Smooth muscle cell of the brain vasculature (primary cell): ENCODE measurements around the gene MYLK4.

Source experiments
- DNase-seq: peaks from one replicate; pipeline ENCODE4 v3.0.0-alpha.2; 2012; ENCODE audit warnings: low read depth, low spot score

MYLK4 gene

DNA sequence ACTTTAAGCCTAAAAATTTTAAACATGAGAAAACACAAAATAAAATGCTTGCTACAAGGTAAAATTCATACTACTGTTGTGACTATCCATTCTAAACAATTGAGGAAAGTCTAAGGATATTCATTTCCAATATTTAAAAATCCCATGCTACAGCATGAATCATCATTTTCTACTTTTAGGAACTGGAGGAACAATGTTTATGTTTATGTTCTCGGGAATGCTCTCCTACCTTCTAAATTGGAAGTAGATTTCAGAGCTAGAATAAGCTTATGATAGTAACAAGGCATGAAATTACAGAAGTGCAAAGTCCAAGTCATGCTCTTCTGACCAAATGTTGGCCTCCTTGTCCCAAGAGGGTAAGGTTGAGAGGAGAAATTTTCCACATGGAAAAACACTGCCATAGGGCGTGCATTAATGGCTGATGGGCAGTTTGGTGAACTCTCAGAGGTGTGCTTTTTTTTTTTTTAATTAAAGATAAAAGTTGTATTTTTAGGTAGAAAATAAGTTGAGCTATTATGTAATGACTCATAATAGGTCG is 6.0 kb upstream of the MYLK4 start:
- no peak for DNase-seq

DNA sequence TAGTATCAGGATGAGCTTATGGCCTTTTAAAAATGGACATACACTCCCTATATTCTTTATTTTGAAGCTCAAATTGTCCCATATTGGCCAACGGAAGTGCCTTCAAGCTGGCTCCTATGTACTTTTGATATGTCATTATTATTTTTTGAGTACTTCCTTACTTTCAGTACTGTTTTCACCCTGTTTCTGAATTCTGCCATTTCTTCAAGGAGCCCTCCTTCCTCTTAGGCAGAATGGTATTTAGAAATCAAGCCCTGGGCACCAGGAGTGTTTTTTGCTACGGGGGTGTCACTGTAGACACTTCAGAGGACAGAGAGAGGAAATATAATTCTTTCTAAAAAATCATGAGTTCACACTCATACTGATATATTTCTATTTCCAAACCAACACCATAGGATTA is 5.5 kb upstream of the MYLK4 start:
- no peak for DNase-seq

DNA sequence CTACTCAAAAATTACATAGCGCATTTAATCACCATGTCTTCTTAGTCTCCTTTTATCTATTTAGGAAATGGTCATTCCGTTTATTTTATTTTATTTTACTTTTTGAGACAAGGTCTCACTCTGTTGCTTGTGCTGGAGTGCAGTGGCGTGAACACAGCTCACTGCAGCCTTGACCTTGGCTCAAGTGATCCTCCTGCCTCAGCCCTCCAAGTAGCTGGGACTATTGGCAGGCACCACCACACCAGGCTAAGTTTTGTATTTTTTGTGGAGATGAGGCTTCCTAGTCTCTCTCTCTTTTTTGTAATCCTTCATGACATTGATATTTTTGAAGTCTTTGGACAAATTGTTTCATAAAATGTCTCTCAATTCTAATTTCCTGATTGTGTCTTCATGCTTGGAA is 4.7 kb upstream of the MYLK4 start:
- DNase-seq: no peak

DNA sequence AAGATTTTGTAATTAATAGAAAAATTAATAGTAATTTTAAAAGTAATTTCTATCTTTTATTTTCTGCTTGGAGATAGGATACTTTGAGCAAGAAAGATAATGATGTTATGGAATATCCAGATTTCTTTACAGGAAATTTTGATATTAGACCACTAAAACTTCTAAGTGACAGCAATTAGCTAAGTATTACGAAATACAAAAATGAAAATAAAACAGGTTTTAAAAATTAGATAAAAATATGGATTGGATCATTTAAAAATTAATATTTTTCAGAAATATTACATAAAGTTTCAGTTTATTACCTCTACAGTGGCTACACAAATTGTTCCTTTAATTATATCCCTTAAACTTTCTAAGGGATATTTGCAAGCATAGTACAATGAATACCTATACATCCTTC is 4.2 kb upstream of the MYLK4 start:
- no peak for DNase-seq

DNA sequence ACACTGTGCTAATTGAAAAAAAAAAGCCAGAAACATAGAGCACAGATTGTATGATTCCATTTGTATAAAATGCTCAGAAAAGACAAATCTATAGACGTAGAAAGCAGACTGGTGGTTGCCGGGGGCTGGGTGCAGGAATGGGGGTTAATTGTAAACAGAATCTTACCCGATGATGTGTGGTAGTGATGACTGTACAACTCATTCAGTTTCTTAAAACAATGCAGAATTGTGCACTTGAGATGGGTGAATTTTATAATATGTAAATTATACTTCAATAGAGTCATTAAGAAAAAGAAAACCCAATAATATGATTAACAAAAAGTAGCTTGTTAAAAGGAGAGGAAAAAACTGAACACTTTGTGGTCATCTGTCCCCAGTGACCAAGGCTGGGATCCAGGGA is 3.7 kb upstream of the MYLK4 start:
- DNase-seq: no peak

DNA sequence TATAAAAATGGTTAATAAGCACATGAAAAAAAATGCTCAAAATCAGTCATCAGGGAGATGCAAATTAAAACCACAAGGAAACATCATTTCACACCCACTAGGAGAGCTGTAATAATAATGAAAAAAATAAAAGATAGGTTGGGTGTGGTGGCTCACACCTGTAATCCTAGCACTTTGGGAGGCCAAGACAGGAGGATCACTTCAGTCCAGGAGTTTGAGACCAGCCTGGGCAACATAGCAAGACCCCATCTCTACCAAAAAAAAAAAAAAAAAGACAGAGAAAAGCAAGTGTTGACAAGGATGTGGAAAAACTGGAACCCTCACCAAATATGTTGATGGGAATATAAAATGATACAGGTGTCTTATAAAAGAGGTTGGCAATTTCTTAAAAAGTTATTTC is 3.0 kb upstream of the MYLK4 start:
- DNase-seq: no peak

DNA sequence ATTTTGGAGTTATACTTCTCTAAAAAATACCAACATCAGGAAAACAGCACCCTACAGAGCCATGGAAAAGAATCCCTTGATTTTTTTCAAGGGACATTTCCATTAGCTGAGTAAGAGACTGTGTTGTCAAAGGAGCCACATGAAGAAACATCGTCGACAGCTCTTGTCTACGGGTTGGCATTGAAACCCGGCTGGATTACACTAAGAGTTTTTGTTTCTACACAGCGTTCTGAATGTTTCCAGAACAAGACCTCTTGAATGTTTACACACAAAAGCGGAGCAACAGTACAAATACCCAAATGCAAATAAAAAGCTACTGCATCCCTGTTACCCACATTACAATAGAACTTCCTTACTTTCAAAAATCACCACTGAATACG is 2.4 kb upstream of the MYLK4 start:
- DNase-seq: no peak

DNA sequence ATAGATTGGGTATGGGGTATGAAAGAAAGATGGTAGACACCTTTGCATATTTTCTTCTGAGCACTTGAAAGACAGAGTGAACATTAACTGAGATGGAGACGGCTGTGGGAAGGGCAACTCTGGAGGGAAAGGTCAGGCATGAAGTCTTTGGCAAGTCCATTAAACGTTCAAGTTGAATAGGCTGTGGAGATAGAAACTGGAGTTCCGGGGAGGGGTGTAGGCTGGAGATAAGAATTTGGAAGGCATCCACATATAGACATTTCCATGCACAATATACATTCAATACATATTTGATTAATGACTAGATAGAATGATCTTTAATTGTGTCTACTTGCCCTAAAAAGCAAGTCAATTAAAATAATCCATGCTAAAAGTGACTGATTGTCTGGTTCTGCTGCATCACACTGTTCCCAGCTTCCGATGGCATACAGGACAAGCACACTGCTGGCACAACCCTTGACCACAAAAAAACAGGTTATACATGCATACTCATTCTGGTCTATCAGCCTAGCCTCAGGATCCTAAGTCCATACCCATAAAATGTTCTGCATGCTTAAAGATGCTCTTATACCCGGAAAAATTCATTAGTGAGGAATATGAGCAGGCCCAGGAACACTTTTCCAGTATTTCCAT is 1.9 kb upstream of the MYLK4 start:
- DNase-seq: no peak

DNA sequence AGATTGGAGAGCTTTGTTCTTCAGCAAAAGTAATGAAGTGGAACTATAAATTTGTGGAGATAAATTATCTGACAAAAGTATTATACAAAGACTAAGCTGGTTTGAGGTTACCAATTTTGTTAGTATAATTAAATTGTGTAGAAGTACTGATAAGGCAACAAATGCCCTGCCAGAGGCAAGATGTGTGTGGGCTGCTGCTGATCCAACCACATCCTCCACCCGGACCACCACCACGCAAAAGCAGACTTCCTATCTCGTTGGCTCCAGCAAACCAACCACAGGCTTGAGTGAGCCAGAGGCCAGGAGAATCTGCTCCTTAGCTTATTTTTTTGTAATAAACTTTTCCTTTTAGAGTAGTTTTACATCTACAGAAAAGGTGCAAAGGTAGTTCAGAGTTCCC is 1.1 kb upstream of the MYLK4 start:
- DNase-seq: no peak

DNA sequence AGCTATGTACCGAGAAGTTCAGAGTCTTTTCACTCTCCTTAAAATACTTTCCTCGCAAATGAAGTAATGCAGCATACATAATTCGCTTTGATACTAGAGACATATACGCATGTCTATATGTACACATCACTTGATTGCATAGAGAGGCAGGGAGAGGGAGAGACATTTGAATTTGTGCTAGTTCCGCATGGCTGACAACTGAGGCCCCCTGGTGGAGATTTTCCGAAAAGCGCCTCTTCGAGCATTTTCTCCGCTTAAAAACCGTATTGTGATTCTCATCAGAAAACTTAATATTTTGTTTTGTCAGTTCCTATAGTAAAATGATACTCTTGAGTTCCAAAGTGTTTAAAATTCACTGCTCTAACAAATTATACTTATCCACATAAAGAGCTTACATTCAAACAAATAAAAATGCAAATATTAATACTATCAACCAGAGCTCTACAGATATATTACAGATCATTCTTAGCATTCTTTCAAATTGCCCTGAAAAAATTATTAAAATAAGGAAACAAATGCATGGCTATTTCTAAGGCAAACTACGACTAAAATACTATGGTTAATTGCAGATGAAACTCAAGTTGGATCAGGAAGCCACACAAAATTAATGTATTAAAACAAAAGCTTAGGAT is 637 bp downstream of the MYLK4 start:
- no peak for DNase-seq

DNA sequence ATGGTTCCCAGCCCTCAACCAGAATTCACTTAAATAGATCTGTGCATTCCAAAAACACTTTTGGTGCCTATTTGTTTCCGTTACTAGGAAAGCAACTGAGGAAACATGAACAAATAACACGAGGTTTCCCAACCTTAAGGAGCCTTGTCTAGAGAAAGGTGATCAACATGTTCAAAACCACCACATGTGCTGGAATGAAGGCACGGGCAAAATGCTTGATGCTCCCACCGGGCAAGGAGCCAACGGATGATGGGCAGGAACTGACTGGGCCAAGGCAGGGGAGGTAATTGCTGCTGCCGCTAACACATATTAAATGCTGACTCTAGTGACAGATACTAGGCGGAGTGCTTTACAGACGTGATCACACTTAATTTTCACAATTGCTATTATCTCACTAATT is 2.5 kb downstream of the MYLK4 start:
- no peak for DNase-seq

DNA sequence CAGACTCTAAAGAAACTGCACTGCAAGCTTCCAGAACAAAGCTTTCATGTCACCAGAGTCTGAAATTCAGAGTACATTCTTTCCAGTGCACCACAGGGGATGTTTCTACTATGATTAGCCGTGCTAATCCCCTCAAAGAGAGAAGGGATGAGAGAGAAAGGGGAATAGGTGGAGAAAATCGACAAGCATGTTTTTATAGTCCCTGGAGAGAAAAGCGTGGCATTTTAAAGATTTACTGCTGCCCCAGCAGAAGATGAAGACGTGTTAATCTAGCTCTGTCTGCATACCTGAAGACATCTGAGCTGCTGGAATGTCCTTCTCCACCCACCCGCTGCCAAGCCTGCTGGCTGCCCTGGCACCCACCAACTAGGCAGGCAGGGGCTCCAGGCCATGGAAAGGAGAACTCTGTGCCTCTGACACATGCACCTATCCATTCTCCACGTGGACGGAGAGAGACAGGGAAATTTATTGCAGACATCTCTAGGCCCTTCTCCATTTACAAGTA is 4.1 kb downstream of the MYLK4 start:
- no peak for DNase-seq

DNA sequence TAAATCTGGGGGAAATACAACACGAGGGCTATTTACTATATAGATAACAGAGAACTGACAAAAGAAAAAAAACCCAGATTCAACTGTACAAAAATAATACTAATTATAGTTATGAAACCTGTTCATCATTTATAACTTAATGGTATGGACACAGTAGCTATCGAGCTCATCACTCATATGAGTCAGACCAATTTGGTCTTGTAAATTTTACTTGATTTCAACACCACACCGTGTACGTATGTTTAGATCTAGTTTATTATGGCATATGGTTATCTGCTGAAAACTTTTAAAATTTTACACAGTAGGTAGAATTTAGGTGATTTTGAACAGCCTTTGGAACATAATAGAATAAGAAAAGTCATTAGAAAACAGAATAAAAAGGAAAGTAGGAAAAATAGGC is 5.5 kb downstream of the MYLK4 start:
- DNase-seq: no peak

DNA sequence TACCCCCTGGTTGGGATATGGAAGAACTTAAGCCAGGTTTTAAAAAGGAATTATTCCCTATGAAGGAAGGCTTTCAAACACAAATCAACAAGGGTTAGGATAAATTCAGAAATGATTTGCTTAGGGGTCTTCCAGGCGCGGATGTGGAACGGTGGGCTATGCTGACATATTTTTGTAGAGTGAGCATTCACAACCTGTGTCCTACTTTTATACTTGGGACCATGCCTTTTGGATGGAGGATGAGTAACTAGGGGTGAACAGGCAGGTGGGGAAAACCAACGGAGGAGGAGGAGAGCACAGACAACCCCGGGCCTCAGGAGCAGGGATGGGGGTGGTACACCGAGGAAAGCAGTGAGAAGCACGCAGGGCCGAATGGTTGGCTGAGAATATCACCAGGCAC is 5.9 kb downstream of the MYLK4 start:
- no peak for DNase-seq

DNA sequence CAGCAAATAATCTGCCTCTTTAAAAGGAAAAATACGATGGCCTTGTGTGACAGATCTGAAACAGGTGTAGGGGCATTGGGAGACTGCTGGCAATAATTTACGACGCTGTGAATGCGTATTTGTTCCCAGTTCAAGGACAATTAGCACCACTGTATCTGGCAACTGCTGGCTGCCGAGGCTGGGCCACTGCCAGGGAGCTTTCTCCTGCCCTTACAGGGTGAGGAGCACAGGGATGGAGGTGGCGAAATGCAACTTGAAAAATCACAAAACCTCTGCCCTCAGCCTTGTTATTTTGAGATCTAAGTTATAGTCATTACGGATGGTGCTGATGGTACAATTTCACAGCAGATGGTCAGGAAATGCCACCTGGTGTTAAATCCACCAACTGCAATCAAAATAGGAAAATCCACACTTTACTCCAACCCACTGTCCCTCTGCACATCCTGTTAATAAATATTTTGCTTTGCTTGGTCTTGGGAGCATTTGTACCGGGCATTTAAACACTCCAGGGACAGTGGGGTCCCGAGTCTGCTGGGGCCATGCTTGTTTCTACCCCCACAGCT is 6.4 kb downstream of the MYLK4 start:
- no peak for DNase-seq

DNA sequence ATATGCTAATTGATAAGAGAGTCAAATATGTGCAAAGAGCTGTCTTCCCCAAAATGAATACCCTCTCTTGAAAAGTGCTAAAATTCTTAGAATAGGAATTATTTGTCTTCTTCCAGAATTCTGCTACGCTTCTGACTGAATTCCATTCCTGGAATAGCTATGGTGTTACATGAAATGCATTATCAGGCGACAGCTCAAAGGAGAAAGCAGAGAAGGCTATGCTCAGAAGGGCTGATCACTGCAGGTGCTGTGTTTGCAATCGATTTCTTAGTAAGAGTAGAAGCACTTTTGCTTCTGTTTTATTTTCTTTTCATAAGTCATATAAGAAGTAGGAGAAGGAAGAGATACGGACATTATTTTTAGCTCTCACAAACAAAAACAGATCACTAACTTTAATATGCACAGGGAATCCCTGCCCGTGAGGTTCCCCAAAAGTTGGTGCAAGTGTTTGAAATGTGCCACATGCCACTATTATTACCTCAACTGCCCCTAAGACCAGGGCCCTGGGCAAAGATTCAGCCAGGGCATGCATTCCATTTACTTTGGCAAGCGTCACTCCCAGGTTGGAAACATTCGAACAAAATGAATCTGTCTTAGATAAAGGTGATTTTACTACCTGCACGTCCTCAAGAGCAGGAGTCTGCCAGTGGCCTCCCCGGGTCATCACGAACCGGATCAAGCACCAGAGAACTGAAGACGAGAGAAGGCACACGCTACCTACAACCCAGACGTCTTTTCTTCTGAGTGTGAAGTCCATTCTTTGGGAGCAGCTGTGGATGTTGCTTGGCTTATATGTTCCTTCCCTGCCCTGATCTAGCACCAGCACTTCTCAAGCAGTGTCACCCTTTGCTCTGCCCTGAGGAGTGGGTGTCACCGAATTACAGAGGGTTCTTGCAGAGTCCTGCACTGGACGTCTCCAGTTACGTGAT is 7.2 kb downstream of the MYLK4 start:
- DNase-seq: no peak

DNA sequence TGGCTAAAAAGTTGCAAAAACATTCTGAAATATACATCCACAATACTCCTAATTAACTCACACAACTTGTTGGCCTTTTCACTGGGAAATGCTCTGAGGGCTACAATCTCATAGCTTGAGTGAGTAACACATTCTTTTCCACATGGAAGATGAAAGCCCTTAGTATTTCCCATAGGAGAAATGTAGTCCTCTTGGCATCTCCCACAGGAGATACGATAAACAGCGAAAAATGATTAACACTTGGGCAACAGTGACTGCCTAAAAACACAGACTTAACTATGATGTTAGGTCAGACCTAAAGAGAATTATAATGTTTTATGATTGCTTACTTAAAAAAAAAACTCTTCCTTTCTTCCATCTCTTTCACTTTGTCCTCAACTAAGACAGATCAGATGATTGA is 9.0 kb downstream of the MYLK4 start:
- no peak for DNase-seq

DNA sequence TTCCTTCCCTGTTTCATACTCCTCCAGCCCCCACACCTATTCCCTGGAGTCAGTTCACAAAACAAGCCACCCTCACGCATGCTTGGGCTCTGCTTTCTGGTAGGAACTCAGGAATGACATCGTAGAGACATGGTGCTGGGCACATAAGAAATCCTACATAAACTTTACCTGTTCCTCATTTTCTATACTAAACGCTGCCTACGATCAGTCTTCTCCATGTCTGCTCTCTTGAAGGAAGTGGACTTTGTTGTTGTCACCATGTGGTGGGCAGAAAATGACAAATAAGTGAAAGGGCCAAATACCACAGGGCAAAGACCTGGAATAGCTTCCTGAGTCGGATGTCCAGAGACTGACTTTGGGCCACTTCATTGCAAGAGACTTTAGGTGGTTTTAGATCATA is 10.1 kb downstream of the MYLK4 start:
- no peak for DNase-seq

DNA sequence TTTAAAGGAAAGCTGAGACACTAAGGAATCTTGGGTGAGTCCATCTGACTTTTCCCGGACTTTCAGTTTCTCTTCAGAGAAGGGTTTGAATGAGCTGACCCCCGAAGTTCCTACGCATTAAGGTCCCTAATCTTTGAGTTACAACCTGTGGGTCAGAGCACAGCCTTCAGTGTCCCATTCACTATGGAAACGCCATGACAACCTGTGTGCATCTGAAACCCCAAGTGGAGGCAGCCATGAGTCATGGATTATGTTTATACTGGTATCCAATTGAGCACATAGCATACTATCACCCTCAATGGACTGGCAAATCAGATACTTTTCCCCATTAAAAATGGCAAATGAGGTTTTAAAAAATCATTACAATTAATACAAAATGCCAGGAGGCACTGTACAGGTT is 11.4 kb downstream of the MYLK4 start:
- no peak for DNase-seq

DNA sequence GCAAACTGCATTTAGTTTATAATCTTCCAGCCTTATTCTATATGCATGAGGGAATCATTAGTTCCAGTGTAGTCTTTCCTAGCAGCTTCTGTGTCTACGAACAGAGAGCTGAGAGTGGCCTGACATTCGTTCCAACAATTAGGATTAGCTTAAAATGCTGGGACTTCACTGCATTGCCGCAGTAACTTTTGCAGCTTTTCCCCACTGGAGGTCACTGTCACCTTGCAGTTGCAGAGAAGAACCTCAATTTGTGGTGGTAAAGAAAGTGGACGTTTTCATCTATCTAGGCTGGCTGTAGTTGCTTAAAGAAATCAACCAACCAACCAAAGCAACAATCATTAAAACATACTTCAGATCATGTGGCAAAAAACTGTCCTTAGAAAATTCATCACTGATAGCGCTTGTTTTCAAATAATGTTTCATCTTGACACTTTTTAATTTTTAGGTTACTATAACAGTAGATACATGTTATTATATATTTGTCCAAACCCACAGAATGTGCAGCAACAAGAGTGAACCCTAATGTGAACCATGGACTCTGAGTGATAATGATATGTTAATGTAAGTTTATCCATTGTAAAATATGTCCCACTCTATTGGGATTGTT is 12.2 kb downstream of the MYLK4 start:
- DNase-seq: no peak

DNA sequence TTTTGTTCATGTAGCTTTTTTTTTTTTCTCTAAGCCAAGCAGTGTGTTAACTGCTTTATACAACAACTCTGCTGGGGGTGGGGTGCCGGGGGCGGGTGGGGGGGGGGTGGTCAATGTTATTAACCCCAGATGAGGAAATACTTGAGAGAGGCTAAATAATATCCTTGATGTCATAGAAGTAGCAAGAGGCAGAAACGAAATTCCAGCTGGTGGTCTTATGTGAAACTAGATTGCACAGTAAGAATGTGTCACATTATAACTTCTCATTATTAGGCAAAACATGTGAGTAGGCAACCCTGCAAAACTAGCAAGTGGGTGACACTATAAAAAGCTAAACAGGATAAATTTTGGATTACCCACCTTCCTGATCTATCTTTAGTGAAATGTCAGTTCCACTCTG is 12.8 kb downstream of the MYLK4 start:
- no peak for DNase-seq
